Pancreas (tissue), 10 donors: ENCODE data around the gene CDX1. TPM values are rescaled to one million over a fixed set of nuclear protein-coding genes. Genes with fewer than 3 reads are reported as not detected.
A peak's percentile ranks its signal among the peaks of the same experiment; 100 is the strongest.

ENCODE experiments used
- ATAC-seq, 4 donors: fragments of 200-7000 bp; cut with Tn5 transposase; one replicate each; pipeline versions ENCODE4 v1.8.0 to v1.9.1; 2020; ENCODE audit warnings: mild to moderate bottlenecking in 4 of 4, moderate library complexity in 4 of 4
- DNase-seq, 6 donors: peaks; one replicate each; pipeline ENCODE4 v3.0.0-alpha.2; 2020
- FAIRE-seq: peaks from 2 replicates; lab custom pipeline; 2012; peaks lifted over from hg19 to GRCh38; lab: Jason Lieb, UNC
- H3K27ac ChIP-seq, 4 donors: fragments of 200-600 bp; sonication (generic); 1 replicate in 3 of 4; 2 replicates in 1 of 4; pipeline versions ENCODE4 v1.5.0 to v1.8.0; 2020
- H3K27me3 ChIP-seq, 4 donors: fragments of 200-600 bp; one replicate each; pipeline ENCODE4 v1.8.0; 2021
- H3K36me3 ChIP-seq, 3 donors: fragments of 200-600 bp; sonication (generic) in 1 of 3; one replicate each; pipeline versions ENCODE4 v1.5.0 to v1.8.0; 2020 to 2021
- H3K4me1 ChIP-seq, 3 donors: fragments of 200-600 bp; one replicate each; pipeline ENCODE4 v1.8.0; 2021
- H3K4me3 ChIP-seq, 4 donors: fragments of 200-600 bp; sonication (generic) in 2 of 4; one replicate each; pipeline versions ENCODE4 v1.5.0 to v1.8.0; 2020 to 2021
- H3K9me3 ChIP-seq, 4 donors: fragments of 200-600 bp; one replicate each; pipeline ENCODE4 v1.8.0; 2021
- CTCF ChIP-seq, 4 donors: fragments of 200-600 bp; sonication (generic) in 3 of 4; IDR thresholded peaks; one replicate each; pipeline versions ENCODE4 v1.5.0 to v1.8.0; 2021; ENCODE audit warnings: antibody characterized with exemption in 4 of 4
- WGBS, 2 donors: extraction: QIAGEN DNeasy Blood & Tissue Kit; methylation state at CpG; one replicate each; pipeline ENCODE4 v1.1.7; 2013; 5-methylcytosine and 5-hydroxymethylcytosine counted together
- intact Hi-C, 3 donors: fragments of 100-400 bp; cut with DNase I; formaldehyde crosslinking; loops; one replicate each; pipeline versions ENCODE4 v1.11.1 to v1.14.2; 2022
- polyA plus RNA-seq, 2 donors: library from polyadenylated mRNA; stranded (reverse); fragments of 200-250 nt; gene quantifications; one replicate each; pipeline ENCODE4 v1.2.3, GENCODE V29; 2013
- total RNA-seq, 6 donors: library from RNA; stranded (reverse); fragmentation: NEBNext Ultra II Directional in 4 of 6; extraction: Animal tissue kit (Norgen Biotek cat#: 25700) in 4 of 6; gene quantifications; one replicate each; pipeline versions ENCODE4 v1.2.1 to v1.2.4, GENCODE V29; 2021 to 2023
- donor health status: healthy with polysubstance abuse.
- donor health status: DM: no; HTN: no; CAD: no; lungs with moderate emphysema.
- donor health status: DM: no; HTN: no; CAD: no.
- donor health status: control.
- donor health status: control.
- donor health status: Bipolar disorder and iron deficiency.
- donor health status: DM: yes; HTN: yes; CAD: no.
- donor health status: DM: no; HTN: no; CAD: no.
- donor health status: DM: no; HTN: no; CAD: no.
- donor health status: DM: yes; HTN: yes; CAD: no.

CDX1 gene
- total and polyA plus RNA-seq, 8 donors = 0.13 to 0.19 (median 0.16) TPM; not detected in 5

GRCh38 chr5:150142959-150143349 is 23.6 kb upstream of the CDX1 start:
- DNase-seq (no peak), ATAC-seq (peak in 3 of 4 donors; percentile 23 to 60 (median 44)), FAIRE-seq (no peak)
- 77 to 86% methylated on average over 4 of the region's 4 CpGs for WGBS, 2 donors
- Histone ChIP-seq H3K4me1 (peaks cover 0 to 5% (median under 1%) of the 10 kb centered on the region in 3 donors), H3K9me3 (no peaks in the 10 kb centered on the region), H3K4me3 (no peak overlapping the region), H3K27ac (no peak overlapping the region), H3K27me3 (no peaks in the 10 kb centered on the region), H3K36me3 (no peaks in the 10 kb centered on the region)
- intact Hi-C loops = no loop called here
- no peak for TF ChIP-seq CTCF (IDR thresholded peaks at IDR 0.05)

- 76 to 79% methylated on average over 20 of the region's 20 CpGs for WGBS, 2 donors
These were observed 23.0 kb upstream of the CDX1 start for GRCh38 chr5:150143350-150144245.

GRCh38 chr5:150144246-150144801 is 22.3 kb upstream of the CDX1 start:
- ATAC-seq = peak in 3 of 4 donors; percentile 6 to 40 (median 8)
- no peak for TF ChIP-seq CTCF (IDR thresholded peaks at IDR 0.05)
- DNase-seq = peak in 1 of 6 donors; percentile 32

More at GRCh38 chr5:150143350-150144245, 23.0 kb upstream of the CDX1 start:
- peaks cover 0 to 1% (median 0%) of the 10 kb centered on the region in 3 donors for H3K4me1 ChIP-seq
- no peak overlapping the region for H3K4me3 ChIP-seq
- H3K27ac ChIP-seq = peak overlapping the region in 1 of 4 donors; percentile 47
- intact Hi-C loops = no loop called here
- TF ChIP-seq CTCF (IDR thresholded peaks at IDR 0.05) = no peak
- peak in 3 of 4 donors; percentile 41 to 51 (median 44) for ATAC-seq
- H3K36me3 ChIP-seq = no peaks in the 10 kb centered on the region
- no peaks in the 10 kb centered on the region for H3K27me3 ChIP-seq
- H3K9me3 ChIP-seq = no peaks in the 10 kb centered on the region
- no peak for FAIRE-seq
- DNase-seq = peak in 3 of 6 donors; percentile 20 to 43 (median 28)

DNA sequence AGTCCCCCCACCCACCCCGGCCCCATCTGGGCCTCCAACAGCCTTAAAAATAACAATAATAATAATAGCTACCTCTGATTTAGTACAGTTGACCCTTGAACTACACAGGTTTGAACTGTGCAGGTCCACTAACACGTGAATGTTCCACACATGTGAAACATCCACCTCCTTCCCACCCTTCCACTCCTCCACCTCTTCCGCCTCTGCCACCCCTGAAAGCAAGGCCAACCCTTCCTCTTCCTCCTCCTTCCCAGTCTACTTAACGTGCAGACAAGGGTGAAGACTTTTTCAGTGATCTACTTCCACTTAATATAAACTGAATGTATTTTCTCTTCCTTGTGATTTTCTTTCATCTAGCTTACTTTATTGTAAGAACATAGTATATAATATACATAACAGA is 21.7 kb upstream of the CDX1 start:
- no peak for FAIRE-seq
- Histone ChIP-seq H3K36me3 (no peaks in the 10 kb centered on the region), H3K27me3 (no peaks in the 10 kb centered on the region), H3K27ac (no peak overlapping the region), H3K4me1 (no peaks in the 10 kb centered on the region), H3K9me3 (no peaks in the 10 kb centered on the region), H3K4me3 (no peak overlapping the region)
- no peak for TF ChIP-seq CTCF (IDR thresholded peaks at IDR 0.05)
- intact Hi-C loops = no loop called here
- WGBS, 2 donors = 47 to 49% methylated on average over 4 of the region's 4 CpGs
- ATAC-seq = no peak
- DNase-seq = no peak

More at GRCh38 chr5:150144246-150144801, 22.3 kb upstream of the CDX1 start:
- 61 to 64% methylated on average over 14 of the region's 14 CpGs for WGBS, 2 donors
- FAIRE-seq = no peak
- intact Hi-C loops = no loop called here
- H3K9me3 ChIP-seq = no peaks in the 10 kb centered on the region
- H3K4me3 ChIP-seq = no peak overlapping the region
- peak overlapping the region in 1 of 4 donors; percentile 47 for H3K27ac ChIP-seq
- H3K36me3 ChIP-seq = no peaks in the 10 kb centered on the region
- H3K4me1 ChIP-seq = no peaks in the 10 kb centered on the region
- H3K27me3 ChIP-seq = no peaks in the 10 kb centered on the region
